HG02840 (cell line): ENCODE measurements around the gene LMO7.

Experiments
- ATAC-seq: cut with Tn5 transposase; IDR thresholded peaks from one replicate; pipeline ENCODE4 v1.9.1; 2021; ENCODE audit warnings: mild to moderate bottlenecking, moderate library complexity, moderate number of reproducible peaks; ENCODE audit not compliant: unreplicated experiment, low FRiP score

LMO7 gene

DNA sequence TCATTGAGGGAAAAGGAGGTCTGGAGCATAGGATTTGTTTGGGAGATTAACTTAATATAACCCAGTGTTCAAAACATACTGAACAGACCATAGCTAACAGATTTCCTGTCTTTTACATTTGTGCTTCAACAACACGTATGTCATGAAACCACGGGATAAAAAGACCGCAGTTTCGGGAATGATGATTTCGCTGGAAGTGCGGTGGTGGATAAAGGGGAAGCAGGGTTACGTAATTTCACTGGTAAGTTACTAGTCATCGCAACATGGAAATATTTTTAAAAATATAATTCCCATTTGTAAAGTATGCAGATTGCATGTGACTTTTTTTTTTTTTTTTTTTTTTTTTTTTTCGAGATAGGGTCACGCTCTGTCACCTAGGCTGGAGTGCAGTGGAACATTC lies 237.4 kb downstream of the LMO7 start:
- ATAC-seq = no peak

DNA sequence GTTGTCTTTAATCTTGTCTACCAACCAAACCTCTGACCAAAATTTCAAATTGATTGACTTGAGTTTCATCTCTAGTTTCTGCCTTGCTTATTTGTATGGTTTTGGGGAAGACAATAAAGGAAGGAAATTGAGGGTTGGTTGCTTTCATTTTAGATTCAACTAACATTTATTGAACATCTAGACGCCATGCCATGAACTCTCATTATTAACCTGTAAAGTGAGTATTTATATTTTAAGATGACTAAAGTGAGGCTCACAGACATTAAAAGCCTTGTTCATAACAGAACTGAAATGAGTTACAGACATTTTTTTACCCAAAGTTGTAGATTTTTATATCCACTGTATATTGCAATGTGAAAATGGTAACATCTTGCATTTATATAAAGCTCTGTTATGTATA lies 239.3 kb downstream of the LMO7 start:
- no peak for ATAC-seq

- peak; percentile 92 for ATAC-seq
Measured at GRCh38 chr13:75876142-75877050, 240.3 kb downstream of the LMO7 start.

DNA sequence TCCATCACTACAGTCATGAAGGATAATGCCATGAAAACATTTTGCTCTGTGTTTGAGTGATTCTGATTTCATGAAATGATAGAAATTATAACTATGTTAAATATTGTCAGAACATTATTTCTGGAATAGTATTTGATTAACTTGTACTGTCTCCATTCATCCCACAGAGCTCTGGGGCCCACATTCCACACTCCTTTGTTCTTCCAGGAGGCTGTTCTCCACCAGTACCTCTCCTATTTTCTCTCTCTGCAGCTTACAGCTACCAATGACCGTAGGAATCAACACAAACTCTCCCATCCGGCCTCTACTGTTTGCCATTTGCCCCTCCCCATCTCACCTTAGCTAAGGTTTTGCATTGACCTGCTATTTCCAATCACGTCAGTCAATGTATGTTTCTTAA lies 240.9 kb downstream of the LMO7 start:
- ATAC-seq = no peak

DNA sequence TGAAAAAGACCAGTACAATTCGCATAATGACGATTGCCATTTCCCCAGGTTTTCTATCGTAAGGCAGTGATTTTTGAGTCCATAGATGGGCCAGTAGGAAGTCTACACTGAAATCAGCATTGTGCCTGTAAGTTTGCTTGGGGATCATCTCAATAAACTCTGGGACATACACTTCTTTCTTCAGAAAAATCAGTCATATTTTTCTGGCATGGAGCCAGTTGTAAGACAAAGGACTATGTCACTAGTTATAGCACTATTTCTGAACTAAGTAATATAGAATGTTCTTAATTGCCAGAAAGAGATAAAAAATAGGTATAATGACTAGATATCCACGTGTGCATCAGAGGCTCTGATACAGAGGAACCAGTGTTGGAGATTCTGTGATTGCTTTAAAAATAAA lies 243.5 kb downstream of the LMO7 start:
- ATAC-seq = no peak

GRCh38 chr13:75881109-75881775 lies 245.1 kb downstream of the LMO7 start:
- no peak for ATAC-seq

DNA sequence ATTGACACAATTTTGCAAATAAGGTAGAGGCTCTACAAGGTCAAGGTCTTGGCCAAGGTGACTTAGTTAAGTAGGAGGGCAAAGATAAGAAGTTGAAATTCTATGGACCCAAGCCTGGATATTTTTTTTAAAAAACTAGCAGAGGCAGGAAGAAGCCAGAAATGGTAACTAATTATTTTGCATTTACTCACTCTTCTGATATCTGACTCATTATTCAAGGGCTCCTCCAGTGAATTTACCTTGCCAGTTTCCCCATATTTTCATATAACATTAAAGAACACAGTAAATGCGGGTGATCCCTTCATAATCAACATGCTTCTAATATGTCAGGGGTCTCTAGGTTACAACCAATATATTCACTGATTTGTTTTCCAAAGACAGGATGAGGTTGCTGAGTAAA lies 246.1 kb downstream of the LMO7 start:
- no peak for ATAC-seq

DNA sequence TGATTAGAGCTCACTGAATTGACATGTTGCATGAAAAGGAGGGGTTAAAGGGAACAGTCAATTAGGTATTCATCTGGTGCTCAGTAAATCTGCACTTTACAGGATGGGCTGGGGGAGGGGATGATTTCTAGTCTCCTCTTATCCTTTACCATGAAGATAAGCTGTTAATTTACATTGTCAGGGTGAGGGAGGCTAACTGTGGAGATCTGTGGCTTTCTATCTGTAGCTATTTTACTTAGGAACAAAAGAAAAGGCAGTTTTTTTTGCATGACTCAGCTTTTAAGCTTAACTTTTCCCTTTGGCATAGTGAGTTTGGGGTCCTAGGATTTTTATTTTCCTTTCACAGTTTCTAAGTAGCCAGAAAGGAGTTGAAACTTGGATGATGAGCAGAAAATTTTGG lies 253.3 kb downstream of the LMO7 start:
- ATAC-seq = no peak

DNA sequence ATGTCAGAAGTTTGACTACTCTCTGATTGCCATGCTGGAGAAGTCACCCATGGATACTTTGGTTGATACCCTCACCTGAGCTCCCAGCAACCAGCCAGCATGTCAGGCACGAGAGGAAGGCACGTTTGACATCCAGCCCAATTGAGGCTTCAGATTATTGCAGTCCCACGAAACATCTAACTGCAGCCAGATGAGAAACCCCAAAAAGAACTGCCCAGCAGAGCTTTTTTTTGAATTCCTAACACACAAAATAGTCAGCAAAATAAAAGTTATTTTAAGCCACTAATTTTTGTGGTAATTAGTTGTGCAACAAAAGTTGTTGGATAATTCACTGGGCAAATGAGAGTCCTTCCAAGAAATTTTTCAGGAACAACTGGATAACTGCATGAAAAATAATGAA lies 259.0 kb downstream of the LMO7 start:
- ATAC-seq = no peak

- no peak for ATAC-seq
Measured at GRCh38 chr13:75896271-75896670, 260.1 kb downstream of the LMO7 start.

DNA sequence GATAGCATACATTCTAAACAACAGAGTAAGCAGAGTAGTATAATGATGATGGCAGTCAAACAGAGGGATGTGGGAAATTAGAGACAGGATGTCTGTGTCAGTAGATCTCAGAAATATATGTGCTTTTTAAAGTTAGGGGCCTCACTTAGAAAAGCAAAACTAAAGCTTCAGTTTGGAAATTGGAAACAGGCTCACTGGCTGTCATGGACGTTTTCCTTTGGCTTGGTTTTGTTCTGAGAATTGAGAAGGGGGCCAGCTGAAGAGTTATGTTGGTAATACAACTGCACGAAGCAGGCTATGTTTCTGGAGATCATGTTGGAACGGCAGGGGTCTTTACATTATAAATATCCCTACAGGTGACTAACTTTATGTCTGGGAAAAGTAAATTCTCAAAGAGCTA lies 261.3 kb downstream of the LMO7 start:
- no peak for ATAC-seq

- ATAC-seq = no peak
Measured at GRCh38 chr13:75901501-75901900, 265.4 kb downstream of the LMO7 start.

DNA sequence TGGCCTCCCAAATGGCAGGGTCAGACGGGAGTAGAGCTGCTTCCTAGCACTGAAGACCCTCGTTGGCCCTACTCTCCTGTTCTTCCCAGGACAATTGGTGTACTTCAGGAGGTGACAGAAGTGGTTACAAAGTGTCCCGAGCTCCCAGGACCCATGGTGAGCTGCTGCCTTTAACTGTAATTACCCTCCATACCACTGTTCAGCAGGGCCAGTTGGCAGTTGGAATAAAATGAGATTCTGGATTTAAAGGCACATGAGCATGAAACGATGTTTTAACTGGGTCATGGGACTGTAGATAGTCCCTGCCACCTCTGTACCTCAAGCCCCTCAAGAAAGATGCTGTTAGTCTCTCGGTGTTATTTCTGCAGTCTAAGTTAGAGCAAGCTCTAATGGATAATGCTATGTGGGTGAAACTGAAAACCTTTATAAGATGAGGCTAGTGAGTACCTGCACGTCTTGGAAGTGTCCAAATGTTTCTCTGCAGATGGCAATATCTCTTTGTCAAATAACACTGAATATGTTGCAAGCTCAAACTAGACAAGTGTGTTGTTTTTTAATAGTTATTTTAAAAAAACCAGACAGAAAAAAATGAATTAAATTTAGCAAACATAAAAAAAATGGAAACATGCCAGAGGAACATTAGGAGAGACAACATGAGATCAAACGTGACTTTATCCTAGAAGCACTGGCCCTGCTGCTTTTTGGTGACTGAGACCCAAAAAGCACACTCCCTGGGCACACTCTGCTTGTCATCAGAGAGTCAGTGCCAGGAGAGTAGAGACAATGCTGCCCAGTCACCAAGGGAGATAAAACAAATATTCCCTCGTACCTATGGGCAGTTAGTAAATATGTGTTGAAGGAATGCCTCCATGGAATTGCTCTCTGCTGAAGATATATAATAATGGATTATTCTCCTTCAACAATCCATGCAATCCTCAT lies 266.3 kb downstream of the LMO7 start:
- no peak for ATAC-seq

DNA sequence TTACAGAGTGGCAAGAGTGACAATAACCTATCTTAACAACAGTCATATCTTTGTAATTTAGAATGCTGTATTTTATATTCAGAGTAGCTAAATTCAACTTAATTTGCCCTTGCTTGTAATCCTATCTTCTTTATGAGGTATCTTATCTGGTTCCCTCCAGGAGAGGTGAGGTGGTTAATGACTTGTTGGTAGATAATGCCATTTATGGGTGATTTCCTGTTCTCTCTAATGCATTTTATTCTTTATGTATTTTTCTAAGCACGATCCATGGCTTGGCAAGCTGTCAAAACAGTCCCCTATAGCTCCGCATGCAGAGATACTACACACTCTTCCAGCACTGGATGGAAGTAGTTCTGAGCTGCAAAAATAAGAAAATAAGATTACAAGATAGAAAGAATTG lies 267.9 kb downstream of the LMO7 start:
- no peak for ATAC-seq

GRCh38 chr13:75906315-75906714 lies 270.2 kb downstream of the LMO7 start:
- no peak for ATAC-seq

- ATAC-seq = no peak
Measured at GRCh38 chr13:75907044-75907443, 270.9 kb downstream of the LMO7 start.

- ATAC-seq = no peak
Measured at GRCh38 chr13:75908141-75908540, 272.0 kb downstream of the LMO7 start.
